ENCODE measurements around the gene FIGN. TPM values are rescaled to one million over a fixed set of nuclear protein-coding genes. Genes with fewer than 3 reads are reported as not detected.

The FIGN gene
- total and polyA plus RNA-seq, 2 donors from 2014 or later: 1.1 to 8.0 TPM

DNA sequence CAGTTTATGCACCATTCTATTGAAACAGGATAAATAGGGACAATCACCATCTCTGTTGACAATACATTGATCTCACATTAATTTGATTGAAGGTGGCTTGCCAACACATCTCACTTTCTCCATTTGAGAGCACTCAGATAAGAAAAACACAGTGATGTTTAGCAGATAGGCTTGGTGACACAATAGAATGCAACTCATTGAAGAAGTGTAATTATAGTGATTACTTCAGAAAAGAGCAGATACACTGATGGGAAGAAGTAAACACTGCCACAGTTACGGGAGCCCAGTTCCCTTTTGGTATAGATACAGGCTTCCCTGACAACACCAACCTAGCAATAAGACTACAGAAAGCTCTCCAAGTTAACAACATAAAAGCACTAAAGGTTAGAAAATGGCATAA, 89.1 kb downstream of the FIGN start:
- no peak overlapping the region for H3K9ac ChIP-seq (ENCODE audit: low read length in 3 of 3)
- H3K9me3 ChIP-seq (ENCODE audit: control insufficient read depth in 2 of 3, insufficient read depth in 1 of 3, low read length in 3 of 3): no peaks in the 10 kb centered on the region
- no peak overlapping the region for H3K27ac ChIP-seq (ENCODE audit: low read depth in 2 of 2, low read length in 2 of 2)
- DNase-seq: no peak
- H3K27me3 ChIP-seq (ENCODE audit: control insufficient read depth, insufficient read depth, low read length): no peaks in the 10 kb centered on the region
- FAIRE-seq: no peak
- intact Hi-C loops (cut with DNase I): no loop called here
- H3K4me3 ChIP-seq (ENCODE audit: low read length in 3 of 3): no peak overlapping the region
- H3K4me1 ChIP-seq (ENCODE audit: control insufficient read depth in 2 of 3, insufficient read depth in 2 of 3, low read depth in 1 of 3, low read length in 3 of 3): no peaks in the 10 kb centered on the region
- TF ChIP-seq, protein P1, sequence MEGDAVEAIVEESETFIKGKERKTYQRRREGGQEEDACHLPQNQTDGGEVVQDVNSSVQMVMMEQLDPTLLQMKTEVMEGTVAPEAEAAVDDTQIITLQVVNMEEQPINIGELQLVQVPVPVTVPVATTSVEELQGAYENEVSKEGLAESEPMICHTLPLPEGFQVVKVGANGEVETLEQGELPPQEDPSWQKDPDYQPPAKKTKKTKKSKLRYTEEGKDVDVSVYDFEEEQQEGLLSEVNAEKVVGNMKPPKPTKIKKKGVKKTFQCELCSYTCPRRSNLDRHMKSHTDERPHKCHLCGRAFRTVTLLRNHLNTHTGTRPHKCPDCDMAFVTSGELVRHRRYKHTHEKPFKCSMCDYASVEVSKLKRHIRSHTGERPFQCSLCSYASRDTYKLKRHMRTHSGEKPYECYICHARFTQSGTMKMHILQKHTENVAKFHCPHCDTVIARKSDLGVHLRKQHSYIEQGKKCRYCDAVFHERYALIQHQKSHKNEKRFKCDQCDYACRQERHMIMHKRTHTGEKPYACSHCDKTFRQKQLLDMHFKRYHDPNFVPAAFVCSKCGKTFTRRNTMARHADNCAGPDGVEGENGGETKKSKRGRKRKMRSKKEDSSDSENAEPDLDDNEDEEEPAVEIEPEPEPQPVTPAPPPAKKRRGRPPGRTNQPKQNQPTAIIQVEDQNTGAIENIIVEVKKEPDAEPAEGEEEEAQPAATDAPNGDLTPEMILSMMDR (IDR thresholded peaks at IDR 0.05; ENCODE audit: borderline replicate concordance, extremely low read depth, insufficient read depth): no peak
- no peaks in the 10 kb centered on the region for H3K36me3 ChIP-seq (ENCODE audit: control insufficient read depth in 2 of 3, insufficient read depth in 3 of 3, low read length in 3 of 3)

DNA sequence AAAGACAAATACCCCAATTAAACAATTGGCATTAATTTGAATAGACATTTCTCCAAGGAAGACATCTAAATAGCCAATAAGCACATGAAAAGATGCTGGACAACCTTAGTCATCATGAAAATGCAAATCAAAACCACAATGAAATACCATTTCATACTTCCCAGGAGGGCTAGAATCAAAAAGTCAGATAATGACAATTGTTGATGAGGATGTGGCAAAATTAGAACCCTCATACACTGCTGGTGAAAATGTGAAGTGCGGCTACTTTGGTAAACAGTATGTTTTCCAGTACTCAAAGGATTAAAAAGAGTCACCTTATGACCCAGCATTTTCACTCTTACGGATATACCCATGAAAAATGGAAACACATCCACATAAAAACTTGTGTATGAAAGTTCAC, 91.6 kb downstream of the FIGN start:
- no peak for DNase-seq
- H3K4me3 ChIP-seq (ENCODE audit: low read length in 3 of 3): no peak overlapping the region
- H3K27ac ChIP-seq (ENCODE audit: low read depth in 2 of 2, low read length in 2 of 2): no peak overlapping the region
- H3K27me3 ChIP-seq (ENCODE audit: control insufficient read depth, insufficient read depth, low read length): no peaks in the 10 kb centered on the region
- intact Hi-C loops (cut with DNase I): no loop called here
- H3K36me3 ChIP-seq (ENCODE audit: control insufficient read depth in 2 of 3, insufficient read depth in 3 of 3, low read length in 3 of 3): no peaks in the 10 kb centered on the region
- H3K9ac ChIP-seq (ENCODE audit: low read length in 3 of 3): no peak overlapping the region
- no peaks in the 10 kb centered on the region for H3K9me3 ChIP-seq (ENCODE audit: control insufficient read depth in 2 of 3, insufficient read depth in 1 of 3, low read length in 3 of 3)
- TF ChIP-seq, protein P1 (IDR thresholded peaks at IDR 0.05; ENCODE audit: borderline replicate concordance, extremely low read depth, insufficient read depth): no peak
- no peaks in the 10 kb centered on the region for H3K4me1 ChIP-seq (ENCODE audit: control insufficient read depth in 2 of 3, insufficient read depth in 2 of 3, low read depth in 1 of 3, low read length in 3 of 3)
- no peak for FAIRE-seq

DNA sequence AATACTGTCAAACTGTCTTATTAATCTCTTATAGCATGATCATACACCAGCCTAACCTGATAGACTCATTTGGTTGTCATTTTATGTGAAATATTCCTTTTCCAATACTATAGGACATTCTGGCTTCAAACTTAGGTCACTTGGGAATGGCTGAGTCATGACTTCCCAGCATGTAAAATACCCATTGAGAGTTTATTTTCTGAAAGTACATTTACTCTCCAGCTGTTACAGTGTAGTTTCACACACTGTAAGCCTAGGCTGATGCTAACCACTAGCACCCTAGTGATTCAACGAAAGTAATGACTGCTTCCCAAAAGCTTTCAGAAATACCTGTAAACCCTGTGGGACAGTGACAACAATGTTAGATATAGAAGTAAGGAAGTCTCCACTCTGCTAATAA, 93.8 kb downstream of the FIGN start:
- no peaks in the 10 kb centered on the region for H3K4me1 ChIP-seq (ENCODE audit: control insufficient read depth in 2 of 3, insufficient read depth in 2 of 3, low read depth in 1 of 3, low read length in 3 of 3)
- H3K9me3 ChIP-seq (ENCODE audit: control insufficient read depth in 2 of 3, insufficient read depth in 1 of 3, low read length in 3 of 3): no peaks in the 10 kb centered on the region
- no peak overlapping the region for H3K4me3 ChIP-seq (ENCODE audit: low read length in 3 of 3)
- TF ChIP-seq, protein P1 (IDR thresholded peaks at IDR 0.05; ENCODE audit: borderline replicate concordance, extremely low read depth, insufficient read depth): no peak
- H3K36me3 ChIP-seq (ENCODE audit: control insufficient read depth in 2 of 3, insufficient read depth in 3 of 3, low read length in 3 of 3): no peaks in the 10 kb centered on the region
- no peak for DNase-seq
- intact Hi-C loops (cut with DNase I): no loop called here
- H3K27ac ChIP-seq (ENCODE audit: low read depth in 2 of 2, low read length in 2 of 2): no peak overlapping the region
- H3K9ac ChIP-seq (ENCODE audit: low read length in 3 of 3): no peak overlapping the region
- FAIRE-seq: no peak
- H3K27me3 ChIP-seq (ENCODE audit: control insufficient read depth, insufficient read depth, low read length): no peaks in the 10 kb centered on the region

- intact Hi-C loops (cut with DNase I): no loop called here
Observed at GRCh38 chr2:163640542-163641193, 95.1 kb downstream of the FIGN start.

More at GRCh38 chr2:163640542-163641193, 95.1 kb downstream of the FIGN start:
- no peaks in the 10 kb centered on the region for H3K4me1 ChIP-seq (ENCODE audit: control insufficient read depth in 2 of 3, insufficient read depth in 2 of 3, low read depth in 1 of 3, low read length in 3 of 3)
- H3K27ac ChIP-seq (ENCODE audit: low read depth in 2 of 2, low read length in 2 of 2): no peak overlapping the region
- TF ChIP-seq, protein P1 (IDR thresholded peaks at IDR 0.05; ENCODE audit: borderline replicate concordance, extremely low read depth, insufficient read depth): no peak
- H3K36me3 ChIP-seq (ENCODE audit: control insufficient read depth in 2 of 3, insufficient read depth in 3 of 3, low read length in 3 of 3): no peaks in the 10 kb centered on the region
- H3K27me3 ChIP-seq (ENCODE audit: control insufficient read depth, insufficient read depth, low read length): no peaks in the 10 kb centered on the region
- no peak for FAIRE-seq
- H3K4me3 ChIP-seq (ENCODE audit: low read length in 3 of 3): no peak overlapping the region
- H3K9ac ChIP-seq (ENCODE audit: low read length in 3 of 3): no peak overlapping the region
- peak in 1 of 5 donors; percentile 14 for DNase-seq
- H3K9me3 ChIP-seq (ENCODE audit: control insufficient read depth in 2 of 3, insufficient read depth in 1 of 3, low read length in 3 of 3): no peaks in the 10 kb centered on the region

Data from kidney (tissue), 14 donors.